Esophagus (tissue), 2 donors: ENCODE measurements around the gene WNT9A. TPM values are rescaled to one million over a fixed set of nuclear protein-coding genes. Genes with fewer than 3 reads are reported as not detected.

Experiments used
- H3K27ac ChIP-seq, 2 donors: one replicate each; pipeline ENCODE4 v1.5.1; 2013; ENCODE audit warnings: low read depth in 2 of 2, mild to moderate bottlenecking in 2 of 2, inconsistent platforms in 1 of 2, low read length in 1 of 2, moderate library complexity in 1 of 2
- H3K27me3 ChIP-seq, 2 donors: one replicate each; pipeline ENCODE4 v1.6.1; 2013; ENCODE audit warnings: low read length in 2 of 2, control low read depth in 1 of 2, mild to moderate bottlenecking in 1 of 2; ENCODE audit not compliant: insufficient read depth in 2 of 2, control insufficient read depth in 1 of 2
- H3K36me3 ChIP-seq, 2 donors: one replicate each; pipeline ENCODE4 v1.6.1; 2013; ENCODE audit warnings: low read length in 1 of 2; ENCODE audit not compliant: control insufficient read depth in 2 of 2, insufficient read depth in 2 of 2
- H3K4me1 ChIP-seq, 2 donors: one replicate each; pipeline ENCODE4 v1.6.1; 2013; ENCODE audit warnings: low read length in 1 of 2; ENCODE audit not compliant: control insufficient read depth in 2 of 2, insufficient read depth in 2 of 2
- H3K4me3 ChIP-seq, 2 donors: one replicate each; pipeline ENCODE4 v1.5.1; 2013; ENCODE audit warnings: low read length in 2 of 2, mild to moderate bottlenecking in 2 of 2, low read depth in 1 of 2, moderate library complexity in 1 of 2
- H3K9me3 ChIP-seq, 2 donors: one replicate each; pipeline ENCODE4 v1.6.1; 2013; ENCODE audit warnings: mild to moderate bottlenecking in 2 of 2, low read depth in 1 of 2, low read length in 1 of 2, moderate library complexity in 1 of 2; ENCODE audit not compliant: control insufficient read depth in 2 of 2, insufficient read depth in 1 of 2
- WGBS, 2 donors: extraction: QIAGEN DNeasy Blood & Tissue Kit; methylation state at CpG; one replicate each; pipeline ENCODE4 v1.1.7; 2013; 5-methylcytosine and 5-hydroxymethylcytosine counted together
- polyA plus RNA-seq, 2 donors: library from polyadenylated mRNA; stranded (reverse); fragments of 200-250 nt; gene quantifications; one replicate each; pipeline ENCODE4 v1.2.3, GENCODE V29; 2013
- donor health status: healthy with polysubstance abuse.
- donor health status: Bipolar disorder and iron deficiency.

WNT9A gene
- polyA plus RNA-seq, 2 donors, result 2.3 to 3.6 TPM

DNA sequence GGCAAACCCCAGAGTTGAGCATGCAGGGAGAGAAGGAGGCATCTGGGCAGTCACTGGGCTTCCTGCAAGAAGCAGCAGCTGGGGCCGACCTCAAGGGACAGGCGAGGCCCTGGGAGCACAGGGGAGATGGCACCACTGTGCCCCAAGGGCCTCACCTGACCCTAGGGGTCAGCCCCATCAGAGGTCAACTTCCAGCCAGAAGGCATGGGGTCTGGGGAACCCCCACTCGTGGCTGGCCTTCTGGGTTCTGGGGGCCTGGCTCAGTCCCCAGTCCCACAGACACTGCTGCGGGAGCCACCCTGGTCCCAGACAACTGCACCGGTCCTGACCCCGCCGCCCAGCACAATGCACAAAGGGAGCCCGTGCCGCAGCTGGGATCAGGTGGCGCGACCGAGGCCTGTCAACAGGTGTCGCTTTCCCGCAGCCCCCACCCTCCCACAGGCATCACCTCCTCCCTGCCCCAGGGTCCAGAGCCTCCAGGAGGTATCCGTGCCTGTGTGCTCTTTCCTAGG, 6.2 kb downstream of the WNT9A start:
- Histone ChIP-seq H3K27me3 (no peaks in the 10 kb centered on the region), H3K4me3 (no peak overlapping the region), H3K9me3 (no peaks in the 10 kb centered on the region), H3K4me1 (peaks cover 7 to 28% of the 10 kb centered on the region in 2 donors), H3K27ac (no peak overlapping the region), H3K36me3 (no peaks in the 10 kb centered on the region)
- WGBS, 2 donors, result 69 to 84% methylated on average over 15 of the region's 15 CpGs

DNA sequence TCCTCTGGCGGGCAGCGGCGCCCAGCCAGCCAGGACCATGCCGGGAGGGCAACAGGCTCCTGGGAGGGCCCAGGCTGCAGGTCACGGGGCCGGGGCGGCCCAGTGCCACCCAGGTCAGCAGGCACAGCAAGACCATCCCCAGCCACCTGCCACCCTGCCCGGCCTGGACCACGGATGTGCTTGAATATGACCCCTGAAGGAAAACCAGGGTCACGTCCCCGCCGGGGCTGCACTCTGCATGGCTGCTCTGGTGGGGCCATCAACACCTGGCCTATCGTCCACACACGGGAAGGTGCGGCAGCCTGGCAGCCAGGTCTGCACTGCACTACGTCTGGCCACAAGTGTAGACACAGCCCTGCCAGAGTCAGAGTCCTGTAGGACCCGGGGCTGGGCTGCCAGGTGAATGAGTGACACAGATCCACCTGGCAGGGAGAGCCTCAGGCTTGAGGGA, 6.9 kb downstream of the WNT9A start:
- H3K27me3 ChIP-seq, result no peaks in the 10 kb centered on the region
- H3K4me1 ChIP-seq, result peaks cover 6 to 22% of the 10 kb centered on the region in 2 donors
- no peaks in the 10 kb centered on the region for H3K9me3 ChIP-seq
- 88 to 89% methylated on average over 17 of the region's 17 CpGs for WGBS, 2 donors
- H3K36me3 ChIP-seq, result no peaks in the 10 kb centered on the region
- H3K4me3 ChIP-seq, result no peak overlapping the region
- H3K27ac ChIP-seq, result no peak overlapping the region

DNA sequence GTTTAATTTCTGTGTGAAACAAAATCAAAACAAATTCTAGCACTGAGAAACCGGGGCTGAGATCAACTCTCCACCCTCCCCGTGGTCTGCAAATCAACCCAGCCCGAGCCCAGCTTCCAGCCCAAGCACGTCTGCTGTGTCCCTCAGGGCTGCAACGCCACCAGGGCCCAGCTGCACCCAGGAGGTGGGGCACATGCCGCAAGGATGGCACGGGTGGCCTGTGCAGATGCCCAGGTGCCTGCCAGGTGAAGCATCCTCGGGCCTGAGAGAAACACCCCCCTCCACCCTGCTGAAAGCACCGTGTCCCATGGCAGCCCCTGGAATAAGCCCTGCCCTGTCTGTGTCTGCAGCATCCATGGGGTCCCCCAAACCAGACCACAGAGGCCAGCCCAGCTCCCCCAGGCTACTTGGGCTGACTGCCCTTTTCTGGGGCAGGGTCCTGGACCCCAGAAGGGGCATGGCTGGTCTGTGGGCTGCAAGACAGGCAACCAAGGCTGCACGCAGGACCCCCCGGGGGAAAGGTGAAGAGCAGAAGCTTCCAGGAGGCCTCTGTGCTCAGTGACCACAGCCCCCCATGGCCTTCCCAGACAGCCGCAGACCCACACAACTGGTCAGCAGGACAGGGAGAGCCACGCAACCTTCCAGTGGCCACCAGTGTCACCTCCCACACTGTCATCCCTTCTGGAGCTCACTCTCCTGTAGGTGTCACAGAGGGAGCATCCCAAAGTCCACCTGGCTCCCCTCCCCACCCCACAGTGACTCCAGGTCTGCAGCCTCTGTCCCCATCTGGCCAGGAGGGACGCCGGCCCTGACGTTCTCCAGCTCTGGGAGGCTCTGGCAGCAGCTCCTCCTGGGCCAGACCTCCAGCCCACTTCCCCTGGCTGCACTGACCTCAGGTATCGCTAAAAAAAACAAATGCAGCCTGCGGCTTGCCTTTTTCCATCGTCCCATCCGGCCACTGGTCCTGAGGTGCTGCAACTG, 7.7 kb downstream of the WNT9A start:
- H3K4me3 ChIP-seq, result no peak overlapping the region
- H3K9me3 ChIP-seq, result no peaks in the 10 kb centered on the region
- H3K27me3 ChIP-seq, result no peaks in the 10 kb centered on the region
- 65 to 68% methylated on average over 19 to 20 of the region's 20 CpGs for WGBS, 2 donors
- no peaks in the 10 kb centered on the region for H3K36me3 ChIP-seq
- H3K4me1 ChIP-seq, result peaks cover 0 to 14% of the 10 kb centered on the region in 2 donors
- H3K27ac ChIP-seq, result no peak overlapping the region

DNA sequence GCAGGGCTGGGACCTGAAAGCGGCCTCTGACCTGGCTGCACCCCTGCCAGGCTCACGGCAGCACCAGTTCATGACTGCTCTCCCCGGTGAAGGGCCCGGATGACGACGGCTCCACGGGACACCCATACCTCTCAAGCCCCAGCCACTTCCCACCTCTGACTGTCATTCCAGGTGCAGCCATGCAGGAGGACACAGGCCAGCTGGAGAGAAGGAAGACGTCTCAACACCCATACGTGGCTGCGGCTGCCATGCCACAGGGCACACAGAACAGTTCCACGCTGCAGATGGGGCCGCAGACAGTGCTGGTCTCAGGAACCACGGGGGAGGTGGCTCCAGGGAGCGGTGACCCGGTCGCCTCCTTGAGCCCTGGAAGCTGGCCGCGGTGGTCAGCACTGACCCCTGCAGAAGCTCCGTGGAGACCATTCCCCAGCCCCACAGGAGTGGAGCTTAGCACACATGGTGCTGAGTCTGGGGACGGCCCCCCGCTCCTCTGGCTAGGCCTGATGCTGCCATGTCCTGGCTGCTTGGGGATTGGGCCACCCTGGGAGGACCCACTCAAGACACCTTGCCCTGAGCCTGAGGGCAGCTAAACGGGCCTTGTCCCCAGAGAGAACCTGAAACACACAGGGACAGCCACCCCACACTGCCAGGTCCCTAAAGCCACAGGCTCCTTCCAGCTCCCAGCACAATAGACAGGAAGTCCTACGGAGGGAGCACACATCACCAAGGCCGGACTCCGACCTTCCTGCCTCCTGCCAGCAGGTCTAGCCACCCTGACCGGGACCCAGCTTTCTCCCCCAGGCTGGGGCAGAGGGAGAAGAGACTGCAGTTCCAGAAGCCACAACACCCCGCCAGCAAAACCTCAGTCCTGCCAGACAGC, 8.6 kb downstream of the WNT9A start:
- no peaks in the 10 kb centered on the region for H3K36me3 ChIP-seq
- H3K9me3 ChIP-seq, result no peaks in the 10 kb centered on the region
- no peak overlapping the region for H3K27ac ChIP-seq
- no peaks in the 10 kb centered on the region for H3K27me3 ChIP-seq
- no peak overlapping the region for H3K4me3 ChIP-seq
- H3K4me1 ChIP-seq, result peaks cover 0 to 8% of the 10 kb centered on the region in 2 donors
- 77 to 79% methylated on average over 27 of the region's 27 CpGs for WGBS, 2 donors

DNA sequence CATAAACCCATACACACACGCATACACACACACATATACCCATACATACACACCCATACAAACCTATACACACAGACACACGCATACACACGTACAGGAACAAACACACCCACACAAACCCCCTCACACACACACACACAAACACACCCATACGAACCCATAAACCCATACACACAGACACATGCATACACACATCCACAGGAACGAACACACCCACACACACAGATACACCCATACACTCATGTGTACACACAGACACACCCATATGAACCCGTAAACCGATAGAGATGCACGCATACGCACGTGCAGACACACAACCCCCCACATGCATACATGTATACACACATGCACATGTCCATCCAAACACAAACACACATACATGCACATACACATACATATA, 9.5 kb downstream of the WNT9A start:
- no peak overlapping the region for H3K4me3 ChIP-seq
- H3K4me1 ChIP-seq, result peaks cover 0 to 8% of the 10 kb centered on the region in 2 donors
- WGBS, 2 donors, result 79 to 83% methylated on average over 10 of the region's 10 CpGs
- H3K36me3 ChIP-seq, result no peaks in the 10 kb centered on the region
- H3K27ac ChIP-seq, result no peak overlapping the region
- H3K27me3 ChIP-seq, result no peaks in the 10 kb centered on the region
- H3K9me3 ChIP-seq, result no peaks in the 10 kb centered on the region

DNA sequence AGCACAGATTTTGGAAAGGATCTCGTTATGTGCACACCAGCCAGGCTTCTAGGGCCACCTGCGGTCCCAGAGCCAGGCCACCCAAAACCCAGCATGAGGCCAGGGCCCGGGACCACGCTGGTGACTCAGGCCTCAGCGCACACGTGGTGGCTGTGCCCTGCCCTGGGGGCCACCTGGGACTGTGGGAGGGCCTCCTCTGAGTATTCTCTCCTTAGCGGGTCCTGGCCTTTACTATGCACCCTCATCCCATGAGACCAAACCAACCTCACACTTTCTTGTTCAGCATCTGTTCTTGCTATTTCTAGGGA, 9.9 kb downstream of the WNT9A start:
- no peaks in the 10 kb centered on the region for H3K9me3 ChIP-seq
- H3K27me3 ChIP-seq, result no peaks in the 10 kb centered on the region
- 69 to 78% methylated on average over 7 of the region's 7 CpGs for WGBS, 2 donors
- no peak overlapping the region for H3K4me3 ChIP-seq
- peaks cover 0 to 8% of the 10 kb centered on the region in 2 donors for H3K4me1 ChIP-seq
- no peak overlapping the region for H3K27ac ChIP-seq
- no peaks in the 10 kb centered on the region for H3K36me3 ChIP-seq

DNA sequence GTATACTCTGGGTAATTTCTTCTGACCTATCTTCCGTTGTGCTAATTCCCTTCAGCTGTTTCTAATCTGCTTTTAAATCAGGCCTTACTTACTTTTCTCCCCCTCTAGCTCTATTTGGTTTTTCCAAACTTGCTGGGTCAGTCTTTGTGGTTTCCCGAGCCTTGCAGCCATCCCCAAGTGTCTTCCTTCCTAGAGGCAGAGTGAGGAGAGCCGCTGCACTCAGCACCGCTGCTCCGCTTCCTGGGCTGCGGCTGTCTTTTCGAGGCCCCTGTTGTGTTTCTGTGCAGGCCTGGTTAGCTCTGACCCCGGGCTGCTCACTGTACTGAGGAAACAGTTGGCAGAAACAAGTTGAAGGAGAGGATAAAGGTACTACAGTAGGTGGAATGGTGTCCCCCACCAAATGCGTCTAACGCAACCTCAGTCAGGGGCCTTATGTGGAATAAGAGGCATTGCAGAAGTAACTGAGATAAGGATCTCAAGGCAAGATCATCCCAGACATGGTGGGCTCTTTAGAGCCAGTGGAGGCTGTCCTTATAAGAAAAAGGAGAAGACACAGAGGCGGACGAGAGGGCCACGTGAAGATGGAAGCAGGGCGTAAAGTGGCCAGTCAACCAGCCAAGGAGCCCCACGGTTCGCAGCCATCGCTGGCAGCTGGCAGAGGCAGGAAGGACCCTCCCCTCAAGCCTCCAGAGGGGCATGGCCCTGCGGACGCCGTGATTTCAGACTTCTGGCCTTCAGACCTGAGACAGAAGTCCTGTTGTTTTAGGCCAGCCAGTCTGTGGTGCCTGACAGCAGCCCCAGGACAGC, 10.5 kb downstream of the WNT9A start:
- no peak overlapping the region for H3K4me3 ChIP-seq

DNA sequence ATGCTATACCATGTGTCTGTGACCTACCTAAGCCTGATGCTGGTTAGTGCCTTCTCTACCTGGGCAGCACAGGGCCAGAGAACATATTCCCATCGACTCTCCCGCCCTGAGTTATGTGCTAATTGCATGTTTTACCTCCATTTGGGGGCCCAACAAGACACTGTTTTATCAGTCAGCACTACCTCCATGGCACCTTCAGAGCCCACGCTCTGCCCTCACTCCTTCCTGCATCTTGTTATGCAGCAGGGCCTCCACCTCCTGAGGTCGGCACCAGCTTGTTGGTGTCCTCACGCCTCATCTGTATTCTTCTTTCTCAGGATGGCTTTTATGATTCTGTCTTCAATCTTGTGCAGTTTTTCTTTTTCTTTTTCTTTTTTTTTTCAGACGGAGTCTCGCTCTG, 11.9 kb downstream of the WNT9A start:
- peaks cover 0 to 8% of the 10 kb centered on the region in 2 donors for H3K4me1 ChIP-seq
- no peaks in the 10 kb centered on the region for H3K36me3 ChIP-seq
- no peaks in the 10 kb centered on the region for H3K9me3 ChIP-seq
- no peak overlapping the region for H3K4me3 ChIP-seq
- WGBS, 2 donors, result 96 to 97% methylated on average over 7 of the region's 7 CpGs
- H3K27ac ChIP-seq, result no peak overlapping the region
- H3K27me3 ChIP-seq, result no peaks in the 10 kb centered on the region

More for the DNA sequence above, 10.5 kb downstream of the WNT9A start:
- Histone ChIP-seq H3K9me3 (no peaks in the 10 kb centered on the region), H3K27ac (no peak overlapping the region), H3K27me3 (no peaks in the 10 kb centered on the region), H3K36me3 (no peaks in the 10 kb centered on the region), H3K4me1 (peaks cover 0 to 8% of the 10 kb centered on the region in 2 donors)
- whole genome bisulfite sequencing, 2 donors, result 87% methylated on average over 20 of the region's 20 CpGs
